H7 (cell line): Measurements from ENCODE around the gene GSG1. TPM values are rescaled to one million over a fixed set of nuclear protein-coding genes. Genes with fewer than 3 reads are reported as not detected.
"Not testable (repeated sequence)": the region's sequence is repeated elsewhere in the genome, so short reads cannot be mapped to it uniquely, and the experiment has no call there.

Experiments used
- DNase-seq: peaks from one replicate; pipeline ENCODE4 v3.0.0; 2012
- H3K27me3 ChIP-seq: 2 replicates; pipeline ENCODE4 v1.6.0; 2011; ENCODE audit warnings: mild to moderate bottlenecking, low read length; ENCODE audit not compliant: control insufficient read depth, insufficient read depth
- H3K36me3 ChIP-seq: replicated peaks from 2 replicates; pipeline ENCODE4 v1.5.1; 2011; ENCODE audit warnings: low read length; ENCODE audit not compliant: control insufficient read depth, insufficient read depth
- H3K4me3 ChIP-seq: 2 replicates; pipeline ENCODE4 v1.5.1; 2011; ENCODE audit warnings: low read depth, mild to moderate bottlenecking, control low read depth, low read length, moderate library complexity; ENCODE audit not compliant: insufficient read depth
- total RNA-seq: library from RNA; depleted of rRNA; stranded (reverse); fragments of >200 nt; shearing (Covaris generic); gene quantifications from 2 replicates; pipeline ENCODE4 v1.2.3, GENCODE V29; 2014; rRNA removed

Gene GSG1
- total RNA-seq, 1 experiment from 2014 or later = 0.07 TPM

GRCh38 chr12:13041224-13041623, 62.2 kb downstream of the GSG1 start:
- no peaks in the 10 kb centered on the region for H3K36me3 ChIP-seq
- DNase-seq = no peak

GRCh38 chr12:13039328-13039956, 64.0 kb downstream of the GSG1 start:
- no peak overlapping the region for H3K4me3 ChIP-seq

More at GRCh38 chr12:13041224-13041623, 62.2 kb downstream of the GSG1 start:
- Histone ChIP-seq H3K27me3 (peaks cover 5% of the 10 kb centered on the region; the same call in 1 of the 2 replicates), H3K4me3 (no peak overlapping the region)

GRCh38 chr12:13038491-13039161, 64.8 kb downstream of the GSG1 start:
- H3K27me3 ChIP-seq = peaks cover 2% of the 10 kb centered on the region; the same call in 1 of the 2 replicates
- no peaks in the 10 kb centered on the region for H3K36me3 ChIP-seq
- no peak for DNase-seq
- no peak overlapping the region for H3K4me3 ChIP-seq

More at GRCh38 chr12:13039328-13039956, 64.0 kb downstream of the GSG1 start:
- Histone ChIP-seq H3K27me3 (peaks cover 5% of the 10 kb centered on the region; the same call in 1 of the 2 replicates), H3K36me3 (no peaks in the 10 kb centered on the region)
- no peak for DNase-seq

- no peak for DNase-seq
- Histone ChIP-seq H3K36me3 (no peaks in the 10 kb centered on the region), H3K4me3 (no peak overlapping the region), H3K27me3 (no peaks in the 10 kb centered on the region)
Observed at GRCh38 chr12:13036881-13037280, 66.6 kb downstream of the GSG1 start.

- H3K27me3 ChIP-seq, DNase-seq, H3K36me3 ChIP-seq, H3K4me3 ChIP-seq: not testable (repeated sequence)
Observed at GRCh38 chr12:13035335-13035734, 68.1 kb downstream of the GSG1 start.

Other genes starting within 250 kb of the GSG1 start
- 0.07 TPM in 1 of 2 replicates, not detected in the other for gene GPRC5A, start 212.1 kb downstream of the GSG1 start, total RNA-seq
- 0.31 TPM in 1 of 2 replicates, not detected in the other for gene GPRC5D, start 151.5 kb downstream of the GSG1 start, total RNA-seq
- 5.0 and 5.6 TPM in 2 replicates for gene HEBP1, start 103.4 kb downstream of the GSG1 start, total RNA-seq
- 12.7 and 13.3 TPM in 2 replicates for gene FAM234B, start 59.3 kb downstream of the GSG1 start, total RNA-seq
- 0.44 and 0.48 TPM in 2 replicates for gene EMP1, start 93.1 kb upstream of the GSG1 start, total RNA-seq